Hepatocyte (in vitro differentiated cells): Measurements from ENCODE around the gene WDR81. TPM values are rescaled to one million over a fixed set of nuclear protein-coding genes. Genes with fewer than 3 reads are reported as not detected.

Experiments
- DNase-seq: peaks from one replicate; pipeline ENCODE4 v3.0.0-alpha.2; 2016; ENCODE audit warnings: low spot score
- H2AFZ ChIP-seq: fragments of 200-600 bp; sonication (generic); 2 replicates; pipeline ENCODE4 v1.6.0; 2016; ENCODE audit warnings: antibody characterized with exemption, mild to moderate bottlenecking
- H3K27ac ChIP-seq: fragments of 200-600 bp; sonication (generic); 2 replicates; pipeline ENCODE4 v1.5.1; 2016; ENCODE audit warnings: mild to moderate bottlenecking
- H3K27me3 ChIP-seq: fragments of 200-600 bp; sonication (generic); 2 replicates; pipeline ENCODE4 v1.6.1; 2016
- H3K36me3 ChIP-seq: fragments of 200-600 bp; sonication (generic); replicated peaks from 2 replicates; pipeline ENCODE4 v1.5.1; 2016; ENCODE audit warnings: low read depth; ENCODE audit not compliant: insufficient read depth
- H3K4me1 ChIP-seq: fragments of 200-600 bp; sonication (generic); 2 replicates; pipeline ENCODE4 v1.5.1; 2016; ENCODE audit warnings: mild to moderate bottlenecking, moderate library complexity; ENCODE audit not compliant: insufficient read depth
- H3K4me2 ChIP-seq: fragments of 200-600 bp; sonication (generic); 2 replicates; pipeline ENCODE4 v1.6.0; 2016
- H3K4me3 ChIP-seq: fragments of 200-600 bp; sonication (generic); 2 replicates; pipeline ENCODE4 v1.5.1; 2016; ENCODE audit warnings: mild to moderate bottlenecking
- H3K79me2 ChIP-seq: fragments of 200-600 bp; sonication (generic); 2 replicates; pipeline ENCODE4 v1.6.0; 2017; ENCODE audit warnings: mild to moderate bottlenecking
- H3K9me2 ChIP-seq: fragments of 200-600 bp; sonication (generic); replicated peaks from 2 replicates; pipeline ENCODE4 v1.6.0; 2017; ENCODE audit warnings: mild to moderate bottlenecking; ENCODE audit not compliant: insufficient read depth
- H3K9me3 ChIP-seq: fragments of 200-600 bp; sonication (generic); 2 replicates; pipeline ENCODE4 v1.5.1; 2016; ENCODE audit warnings: low read depth, mild to moderate bottlenecking
- H4K20me1 ChIP-seq: fragments of 200-600 bp; sonication (generic); 2 replicates; pipeline ENCODE4 v1.6.0; 2016; ENCODE audit warnings: mild to moderate bottlenecking; ENCODE audit not compliant: insufficient read depth, poor library complexity, severe bottlenecking
- EZH2 ChIP-seq: fragments of 200-600 bp; sonication (generic); IDR thresholded peaks from 2 replicates; pipeline ENCODE4 v1.6.1; 2016; ENCODE audit warnings: antibody characterized with exemption, mild to moderate bottlenecking, borderline replicate concordance
- EZH2phosphoT487 ChIP-seq: fragments of 200-600 bp; sonication (generic); IDR thresholded peaks from one replicate; pipeline ENCODE4 v1.6.1; 2018; ENCODE audit warnings: antibody characterized with exemption, mild to moderate bottlenecking, low read depth, moderate library complexity; ENCODE audit not compliant: unreplicated experiment, severe bottlenecking
- WGBS: methylation state at CpG from one replicate; pipeline ENCODE4 v1.1.6; 2016; ENCODE audit warnings: low lambda C conversion rate; ENCODE audit errors: missing lambda C conversion rate; 5-methylcytosine and 5-hydroxymethylcytosine counted together
- polyA plus RNA-seq: library from polyadenylated mRNA; unstranded; fragments of >200 nt; fragmentation: Nextera tagmentation; extraction: Ambion mirVana; gene quantifications from 2 replicates; pipeline ENCODE4 v1.2.1, GENCODE V29; 2016
- total RNA-seq: library from RNA; depleted of rRNA; stranded (reverse); fragments of >200 nt; gene quantifications from 2 replicates; pipeline ENCODE4 v1.2.3, GENCODE V29; 2014
- TF ChIP-seq, protein P1 (sequence below): fragments of 200-600 bp; sonication (generic); IDR thresholded peaks from 2 replicates; pipeline ENCODE4 v1.5.1; 2016; ENCODE audit warnings: antibody characterized with exemption, mild to moderate bottlenecking; ENCODE audit not compliant: poor library complexity

The WDR81 gene
- total and polyA plus RNA-seq, 2 experiments from 2014 or later: 24.0 to 24.4 TPM

DNA sequence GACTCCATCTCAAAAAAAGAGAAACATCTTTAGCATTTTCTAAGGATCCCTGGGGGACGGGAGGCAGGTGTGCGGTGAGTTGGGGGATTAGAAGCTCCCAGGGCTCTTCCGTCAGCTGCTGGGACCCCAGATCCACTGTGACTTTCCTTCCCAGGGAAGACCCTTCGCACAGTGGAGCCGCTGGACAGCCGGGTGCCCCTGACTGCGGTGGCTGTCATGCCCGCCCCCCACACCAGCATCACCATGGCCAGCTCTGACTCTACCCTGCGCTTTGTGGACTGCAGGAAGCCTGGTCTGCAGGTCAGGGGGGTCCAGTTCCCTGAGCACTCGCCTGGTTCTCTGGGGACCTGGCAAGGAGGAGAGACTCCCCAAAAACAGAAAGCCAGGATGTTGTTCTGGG, 10.9 kb downstream of the WDR81 start:
- no peak for DNase-seq
- Histone ChIP-seq H3K27me3 (no peaks in the 10 kb centered on the region), H3K4me2 (no peak overlapping the region), H3K4me3 (no peak overlapping the region), H4K20me1 (no peaks in the 10 kb centered on the region), H3K9me2 (no peaks in the 10 kb centered on the region), H3K36me3 (no peaks in the 10 kb centered on the region), H3K79me2 (no peaks in the 10 kb centered on the region), H3K9me3 (no peaks in the 10 kb centered on the region), H3K27ac (peak overlapping the region; percentile 74), H3K4me1 (peaks cover 24% of the 10 kb centered on the region), H2AFZ (no peak overlapping the region)
- TF ChIP-seq EZH2 (no peak), EZH2phosphoT487 (no peak)
- TF ChIP-seq, protein P1, sequence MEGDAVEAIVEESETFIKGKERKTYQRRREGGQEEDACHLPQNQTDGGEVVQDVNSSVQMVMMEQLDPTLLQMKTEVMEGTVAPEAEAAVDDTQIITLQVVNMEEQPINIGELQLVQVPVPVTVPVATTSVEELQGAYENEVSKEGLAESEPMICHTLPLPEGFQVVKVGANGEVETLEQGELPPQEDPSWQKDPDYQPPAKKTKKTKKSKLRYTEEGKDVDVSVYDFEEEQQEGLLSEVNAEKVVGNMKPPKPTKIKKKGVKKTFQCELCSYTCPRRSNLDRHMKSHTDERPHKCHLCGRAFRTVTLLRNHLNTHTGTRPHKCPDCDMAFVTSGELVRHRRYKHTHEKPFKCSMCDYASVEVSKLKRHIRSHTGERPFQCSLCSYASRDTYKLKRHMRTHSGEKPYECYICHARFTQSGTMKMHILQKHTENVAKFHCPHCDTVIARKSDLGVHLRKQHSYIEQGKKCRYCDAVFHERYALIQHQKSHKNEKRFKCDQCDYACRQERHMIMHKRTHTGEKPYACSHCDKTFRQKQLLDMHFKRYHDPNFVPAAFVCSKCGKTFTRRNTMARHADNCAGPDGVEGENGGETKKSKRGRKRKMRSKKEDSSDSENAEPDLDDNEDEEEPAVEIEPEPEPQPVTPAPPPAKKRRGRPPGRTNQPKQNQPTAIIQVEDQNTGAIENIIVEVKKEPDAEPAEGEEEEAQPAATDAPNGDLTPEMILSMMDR: no peak
- WGBS: 98% methylated on average over 10 of the region's 10 CpGs

DNA sequence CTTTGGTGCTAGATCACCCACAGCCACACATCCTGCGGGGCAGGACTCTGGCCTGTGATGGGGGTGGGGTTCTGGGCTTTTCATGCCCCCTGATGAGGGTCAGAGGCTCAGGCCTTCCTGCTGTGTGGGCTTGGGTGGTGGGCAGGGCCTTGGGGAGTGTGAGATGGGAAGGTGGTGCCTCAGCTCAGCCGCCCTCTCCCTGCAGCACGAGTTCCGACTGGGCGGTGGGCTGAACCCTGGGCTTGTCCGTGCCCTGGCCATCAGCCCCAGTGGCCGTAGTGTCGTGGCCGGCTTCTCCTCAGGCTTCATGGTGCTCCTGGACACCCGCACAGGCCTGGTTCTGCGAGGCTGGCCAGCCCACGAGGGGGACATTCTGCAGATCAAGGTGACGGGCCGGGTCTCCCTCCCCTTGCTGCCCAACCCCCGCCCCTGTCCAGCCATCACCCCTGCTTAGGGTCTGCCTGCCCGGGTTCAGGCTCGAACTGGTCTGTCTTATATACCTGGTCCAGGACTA, 11.4 kb downstream of the WDR81 start:
- no peaks in the 10 kb centered on the region for H3K79me2 ChIP-seq
- H3K27me3 ChIP-seq: no peaks in the 10 kb centered on the region
- peak overlapping the region; percentile 74 for H3K27ac ChIP-seq
- no peaks in the 10 kb centered on the region for H3K36me3 ChIP-seq
- H3K4me1 ChIP-seq: peaks cover 19% of the 10 kb centered on the region
- peak overlapping the region; percentile 64 for H3K4me2 ChIP-seq
- H3K9me3 ChIP-seq: no peaks in the 10 kb centered on the region
- TF ChIP-seq, protein P1: no peak
- no peak for TF ChIP-seq EZH2
- no peak for DNase-seq
- H2AFZ ChIP-seq: no peak overlapping the region
- no peak overlapping the region for H3K4me3 ChIP-seq
- WGBS: 61% methylated on average over 12 of the region's 17 CpGs
- H3K9me2 ChIP-seq: no peaks in the 10 kb centered on the region
- no peaks in the 10 kb centered on the region for H4K20me1 ChIP-seq

DNA sequence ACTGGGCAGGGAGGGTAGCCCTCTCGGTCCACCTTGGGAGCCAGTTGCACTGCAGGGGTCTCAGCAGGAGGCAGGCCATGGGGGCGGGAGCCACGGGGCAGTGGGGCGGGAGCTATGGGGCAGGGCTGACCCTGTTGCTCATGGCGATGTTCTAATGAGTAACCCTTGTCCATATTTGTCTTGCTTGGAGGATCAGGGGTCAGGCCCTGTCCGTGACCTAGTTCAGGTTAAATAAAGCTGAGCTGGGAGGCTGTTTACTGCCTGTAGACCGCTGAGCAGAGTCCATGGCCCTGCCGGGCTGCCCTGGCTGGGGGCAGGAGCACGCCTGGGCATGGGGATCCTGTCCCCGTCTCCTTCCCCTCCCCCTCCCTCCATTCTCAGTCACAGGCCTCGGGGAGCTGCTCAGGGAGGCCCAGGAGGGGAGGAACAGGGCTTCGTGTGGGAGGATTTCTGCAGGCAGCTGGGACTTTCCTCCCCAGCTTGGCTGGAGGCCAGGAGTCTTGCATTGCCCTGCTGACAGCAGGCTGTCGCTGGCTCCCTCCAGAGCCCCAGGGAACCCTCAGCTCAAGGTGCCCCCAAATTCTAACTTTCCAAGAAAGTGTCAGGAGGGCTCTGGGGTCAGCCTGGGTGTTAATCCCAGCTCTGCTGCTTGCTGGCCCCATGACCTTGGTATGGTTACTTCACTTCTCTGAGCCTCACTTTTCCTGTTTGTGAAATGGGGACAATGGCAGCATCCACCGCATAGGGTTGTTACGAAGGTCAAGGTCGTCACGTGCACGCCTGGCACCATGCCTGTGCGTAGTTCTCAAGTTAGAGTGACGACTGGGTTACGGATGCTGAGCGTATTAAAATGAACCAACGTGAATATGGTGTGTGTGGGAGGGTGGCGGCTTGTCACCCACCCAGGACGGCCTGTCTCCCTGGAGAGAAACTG, 12.1 kb downstream of the WDR81 start:
- DNase-seq: peak; percentile 88
- H3K27ac ChIP-seq: peak overlapping the region; percentile 74
- peak overlapping the region; percentile 64 for H3K4me2 ChIP-seq
- H3K9me2 ChIP-seq: no peaks in the 10 kb centered on the region
- no peaks in the 10 kb centered on the region for H3K79me2 ChIP-seq
- H3K27me3 ChIP-seq: no peaks in the 10 kb centered on the region
- WGBS: 51% methylated on average over 25 of the region's 25 CpGs
- H3K4me3 ChIP-seq: no peak overlapping the region
- H3K4me1 ChIP-seq: peaks cover 19% of the 10 kb centered on the region
- H2AFZ ChIP-seq: no peak overlapping the region
- H3K36me3 ChIP-seq: no peaks in the 10 kb centered on the region
- H3K9me3 ChIP-seq: no peaks in the 10 kb centered on the region
- no peak for TF ChIP-seq EZH2phosphoT487
- TF ChIP-seq EZH2: no peak
- TF ChIP-seq, protein P1: no peak
- no peaks in the 10 kb centered on the region for H4K20me1 ChIP-seq
